Nephron progenitor cell (in vitro differentiated cells): ENCODE measurements around the gene CWC15.

Source experiments
- DNase-seq: peaks from one replicate; pipeline ENCODE4 v3.0.0; 2021
- H3K27ac Mint-ChIP-seq: 2 replicates; pipeline ENCODE4 v1.8.0; 2021; ENCODE audit warnings: mild to moderate bottlenecking, moderate library complexity, mixed read lengths
- H3K27me3 Mint-ChIP-seq: 2 replicates; pipeline ENCODE4 v1.8.0; 2021; ENCODE audit warnings: mild to moderate bottlenecking, low read depth, mixed read lengths; ENCODE audit not compliant: poor library complexity
- H3K36me3 Mint-ChIP-seq: 2 replicates; pipeline ENCODE4 v1.8.0; 2021; ENCODE audit warnings: low read depth, mixed read lengths
- H3K4me1 Mint-ChIP-seq: 2 replicates; pipeline ENCODE4 v1.8.0; 2021; ENCODE audit warnings: mixed read lengths
- H3K4me3 Mint-ChIP-seq: 2 replicates; pipeline ENCODE4 v1.8.0; 2021; ENCODE audit warnings: mild to moderate bottlenecking, moderate library complexity, mixed read lengths
- H3K9me3 Mint-ChIP-seq: 2 replicates; pipeline ENCODE4 v1.8.0; 2021; ENCODE audit warnings: mild to moderate bottlenecking, moderate library complexity, mixed read lengths
- TF ChIP-seq, protein P1 (sequence below): fragments of 200-600 bp; sonication (generic); IDR thresholded peaks from 2 replicates; pipeline ENCODE4 v1.5.0; 2021; ENCODE audit warnings: antibody characterized with exemption

Gene CWC15

GRCh38 chr11:95003716-95004115 is 30.4 kb upstream of the CWC15 start:
- no peak overlapping the region for H3K4me3 Mint-ChIP-seq
- no peaks in the 10 kb centered on the region for H3K4me1 Mint-ChIP-seq
- no peak for DNase-seq
- peaks cover 17% of the 10 kb centered on the region for H3K27me3 Mint-ChIP-seq
- H3K27ac Mint-ChIP-seq: no peak overlapping the region
- TF ChIP-seq, protein P1, sequence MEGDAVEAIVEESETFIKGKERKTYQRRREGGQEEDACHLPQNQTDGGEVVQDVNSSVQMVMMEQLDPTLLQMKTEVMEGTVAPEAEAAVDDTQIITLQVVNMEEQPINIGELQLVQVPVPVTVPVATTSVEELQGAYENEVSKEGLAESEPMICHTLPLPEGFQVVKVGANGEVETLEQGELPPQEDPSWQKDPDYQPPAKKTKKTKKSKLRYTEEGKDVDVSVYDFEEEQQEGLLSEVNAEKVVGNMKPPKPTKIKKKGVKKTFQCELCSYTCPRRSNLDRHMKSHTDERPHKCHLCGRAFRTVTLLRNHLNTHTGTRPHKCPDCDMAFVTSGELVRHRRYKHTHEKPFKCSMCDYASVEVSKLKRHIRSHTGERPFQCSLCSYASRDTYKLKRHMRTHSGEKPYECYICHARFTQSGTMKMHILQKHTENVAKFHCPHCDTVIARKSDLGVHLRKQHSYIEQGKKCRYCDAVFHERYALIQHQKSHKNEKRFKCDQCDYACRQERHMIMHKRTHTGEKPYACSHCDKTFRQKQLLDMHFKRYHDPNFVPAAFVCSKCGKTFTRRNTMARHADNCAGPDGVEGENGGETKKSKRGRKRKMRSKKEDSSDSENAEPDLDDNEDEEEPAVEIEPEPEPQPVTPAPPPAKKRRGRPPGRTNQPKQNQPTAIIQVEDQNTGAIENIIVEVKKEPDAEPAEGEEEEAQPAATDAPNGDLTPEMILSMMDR: no peak
- H3K36me3 Mint-ChIP-seq: peaks cover 18% of the 10 kb centered on the region
- peaks cover 16% of the 10 kb centered on the region for H3K9me3 Mint-ChIP-seq

DNA sequence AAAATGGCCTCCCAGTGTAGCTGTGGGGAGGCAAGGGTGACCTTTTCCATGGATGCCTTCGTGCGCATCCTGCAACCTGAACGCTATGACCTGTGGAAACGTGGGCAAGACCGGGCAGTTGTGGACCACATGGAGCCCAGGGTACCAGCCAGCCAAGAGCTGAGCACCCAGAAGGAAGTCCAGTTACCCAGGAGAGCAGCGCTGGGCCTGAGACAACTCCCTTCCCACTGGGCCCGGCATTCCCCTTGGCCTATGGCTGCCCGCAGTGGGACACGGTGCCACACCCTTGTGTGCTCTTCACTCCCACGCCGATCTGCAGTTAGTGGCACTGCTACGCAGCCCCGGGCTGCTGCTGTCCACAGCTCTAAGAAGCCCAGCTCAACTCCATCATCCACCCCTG is 24.9 kb upstream of the CWC15 start:
- H3K27ac Mint-ChIP-seq: no peak overlapping the region
- TF ChIP-seq, protein P1: no peak
- no peak for DNase-seq
- H3K27me3 Mint-ChIP-seq: peaks cover 3% of the 10 kb centered on the region
- no peak overlapping the region for H3K4me3 Mint-ChIP-seq
- H3K9me3 Mint-ChIP-seq: no peaks in the 10 kb centered on the region
- peaks cover 38% of the 10 kb centered on the region for H3K36me3 Mint-ChIP-seq
- no peaks in the 10 kb centered on the region for H3K4me1 Mint-ChIP-seq

DNA sequence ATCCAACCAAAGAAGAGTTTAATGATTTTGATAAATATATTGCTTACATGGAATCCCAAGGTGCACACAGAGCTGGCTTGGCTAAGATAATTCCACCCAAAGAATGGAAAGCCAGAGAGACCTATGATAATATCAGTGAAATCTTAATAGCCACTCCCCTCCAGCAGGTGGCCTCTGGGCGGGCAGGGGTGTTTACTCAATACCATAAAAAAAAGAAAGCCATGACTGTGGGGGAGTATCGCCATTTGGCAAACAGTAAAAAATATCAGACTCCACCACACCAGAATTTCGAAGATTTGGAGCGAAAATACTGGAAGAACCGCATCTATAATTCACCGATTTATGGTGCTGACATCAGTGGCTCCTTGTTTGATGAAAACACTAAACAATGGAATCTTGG is 24.1 kb upstream of the CWC15 start:
- Mint-ChIP-seq H3K4me3 (no peak overlapping the region), H3K27ac (no peak overlapping the region), H3K27me3 (peaks cover 6% of the 10 kb centered on the region), H3K9me3 (no peaks in the 10 kb centered on the region), H3K4me1 (no peaks in the 10 kb centered on the region), H3K36me3 (peaks cover 38% of the 10 kb centered on the region)
- DNase-seq: no peak
- TF ChIP-seq, protein P1: no peak

DNA sequence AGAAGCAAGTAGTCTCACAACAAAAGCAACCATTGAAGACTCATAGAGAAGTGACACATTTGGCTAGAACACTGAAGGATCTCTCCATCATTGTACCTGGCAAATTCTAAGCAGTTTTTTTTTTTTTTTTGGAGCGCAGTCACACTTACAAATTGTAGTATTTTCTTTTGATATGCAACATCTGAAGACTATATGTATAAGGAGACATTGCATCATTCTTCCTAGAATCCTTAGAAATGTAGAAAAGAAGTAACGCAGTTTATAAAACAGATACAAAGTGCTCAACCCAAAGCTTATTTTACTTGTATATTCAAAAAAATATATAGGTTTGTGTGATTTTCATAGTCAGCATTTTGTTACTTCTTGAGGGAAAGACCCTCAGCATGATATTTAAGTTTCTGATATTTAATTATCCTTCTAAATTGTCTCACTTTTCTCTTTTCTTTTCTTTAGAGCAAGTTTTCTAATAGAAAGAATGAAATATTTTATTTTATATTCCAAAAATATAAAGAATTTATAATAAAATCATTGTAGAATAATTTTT is 20.1 kb upstream of the CWC15 start:
- H3K27ac Mint-ChIP-seq: no peak overlapping the region
- no peaks in the 10 kb centered on the region for H3K9me3 Mint-ChIP-seq
- no peak overlapping the region for H3K4me3 Mint-ChIP-seq
- H3K27me3 Mint-ChIP-seq: peaks cover 24% of the 10 kb centered on the region
- H3K36me3 Mint-ChIP-seq: peaks cover 17% of the 10 kb centered on the region
- no peaks in the 10 kb centered on the region for H3K4me1 Mint-ChIP-seq
- TF ChIP-seq, protein P1: no peak
- DNase-seq: no peak

DNA sequence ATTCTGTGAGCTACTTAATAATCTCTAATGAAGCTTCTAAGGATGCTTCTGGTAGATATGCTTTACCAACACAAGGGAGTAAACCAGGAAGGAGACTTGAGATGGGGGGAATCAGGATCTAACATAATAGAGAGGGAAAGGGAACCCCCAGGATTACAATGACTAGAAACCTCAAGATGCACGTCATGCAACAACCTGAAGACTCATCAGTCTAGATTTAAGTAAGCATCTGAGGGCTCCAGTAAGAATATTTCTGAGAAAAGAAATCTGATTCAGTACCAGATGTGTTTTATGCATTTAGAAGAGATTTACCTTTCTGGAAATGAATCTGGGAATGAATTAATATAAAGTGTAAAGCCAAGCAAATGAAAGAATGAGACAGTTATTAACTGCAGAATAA is 15.4 kb upstream of the CWC15 start:
- no peaks in the 10 kb centered on the region for H3K36me3 Mint-ChIP-seq
- peaks cover 36% of the 10 kb centered on the region for H3K27me3 Mint-ChIP-seq
- no peak overlapping the region for H3K4me3 Mint-ChIP-seq
- no peak for DNase-seq
- H3K27ac Mint-ChIP-seq: no peak overlapping the region
- no peaks in the 10 kb centered on the region for H3K4me1 Mint-ChIP-seq
- TF ChIP-seq, protein P1: no peak
- H3K9me3 Mint-ChIP-seq: no peaks in the 10 kb centered on the region

GRCh38 chr11:94987378-94987777 is 14.0 kb upstream of the CWC15 start:
- Mint-ChIP-seq H3K4me1 (no peaks in the 10 kb centered on the region), H3K27me3 (peaks cover 33% of the 10 kb centered on the region), H3K9me3 (no peaks in the 10 kb centered on the region), H3K36me3 (no peaks in the 10 kb centered on the region), H3K27ac (no peak overlapping the region), H3K4me3 (no peak overlapping the region)
- TF ChIP-seq, protein P1: no peak
- no peak for DNase-seq
